HG02678 (cell line): ENCODE results near the gene RAVER1.
A peak's percentile ranks its signal among the peaks of the same experiment; 100 is the strongest.
"Not testable (repeated sequence)": the region's sequence is repeated elsewhere in the genome, so short reads cannot be mapped to it uniquely, and the experiment has no call there.

Source experiments
- ATAC-seq: cut with Tn5 transposase; IDR thresholded peaks from one replicate; pipeline ENCODE4 v1.9.1; 2021; ENCODE audit warnings: mild to moderate bottlenecking, moderate library complexity; ENCODE audit not compliant: unreplicated experiment

RAVER1 gene

GRCh38 chr19:10346509-10346908, 13.2 kb upstream of the RAVER1 start:
- no peak for ATAC-seq

DNA sequence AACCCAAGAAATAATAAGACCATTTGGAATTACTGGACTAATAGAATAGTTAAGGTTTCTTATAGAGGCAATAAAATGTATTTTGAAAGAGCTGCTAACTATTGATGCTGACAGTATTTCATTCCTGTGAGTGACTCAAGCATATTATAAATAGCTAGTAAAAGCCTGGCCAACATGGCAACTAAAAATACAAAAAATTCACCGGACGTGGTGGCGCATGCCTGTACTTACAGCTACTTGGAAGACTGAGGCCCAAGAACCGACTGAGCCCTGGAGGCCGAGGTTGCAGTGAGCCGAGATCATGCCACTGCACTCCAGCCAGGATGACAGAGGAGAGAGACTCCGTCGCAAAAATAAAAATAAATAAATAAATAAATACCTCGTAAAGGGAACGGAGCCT, 11.5 kb upstream of the RAVER1 start:
- ATAC-seq, result no peak

DNA sequence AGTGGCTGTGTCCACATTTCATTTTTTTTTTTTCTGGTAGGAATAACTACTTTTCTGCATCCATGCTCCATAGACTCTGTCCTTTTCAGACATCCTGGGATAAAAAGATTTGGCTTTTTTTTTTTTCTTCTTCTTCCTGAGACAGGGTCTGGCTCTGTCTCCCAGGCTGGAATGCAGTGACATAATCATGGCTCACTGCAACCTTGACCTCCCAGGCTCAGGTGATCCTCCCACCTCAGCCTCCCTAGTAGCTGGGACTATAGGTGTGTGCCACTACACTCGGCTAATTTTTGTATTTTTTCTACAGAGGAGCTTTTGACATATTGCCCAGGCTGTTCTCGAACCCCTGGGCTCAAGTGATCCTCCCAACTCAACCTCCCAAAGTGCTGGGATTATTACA, 10.2 kb upstream of the RAVER1 start:
- ATAC-seq, result no peak

- no peak for ATAC-seq
Observed at GRCh38 chr19:10339977-10340376, 6.6 kb upstream of the RAVER1 start.

DNA sequence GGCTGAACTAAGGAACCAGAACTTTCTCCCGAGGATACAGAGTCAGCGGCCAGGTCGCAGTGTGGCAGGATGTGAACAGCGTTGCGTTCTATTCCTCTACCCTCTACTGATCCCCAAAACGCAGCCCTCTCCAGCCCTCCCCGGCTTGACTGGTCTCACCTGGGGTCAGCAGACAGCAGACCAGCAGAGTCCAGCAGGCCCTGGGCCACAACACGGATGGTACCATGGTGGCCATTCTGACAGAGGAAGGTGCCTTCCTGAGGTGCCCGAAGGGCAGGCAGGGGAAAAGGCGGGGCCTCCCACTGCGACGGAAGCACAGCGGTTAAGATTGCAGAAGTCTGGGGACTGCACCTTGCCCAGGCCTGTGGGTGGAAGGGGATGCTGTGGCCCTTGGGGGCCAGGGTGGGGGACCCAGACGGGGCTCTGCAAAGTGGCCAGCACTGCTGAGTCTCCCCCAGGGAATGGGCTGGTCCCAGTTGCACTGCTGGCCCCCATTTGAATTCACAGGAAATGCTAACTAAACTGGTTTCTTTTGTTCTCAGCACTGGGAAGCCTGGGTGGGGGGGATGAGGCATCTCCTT, 6.1 kb upstream of the RAVER1 start, which contains the start of gene ICAM3:
Gene ICAM3, minus strand, starts transcription at position 245 of the 581 bp plus-strand sequence. Its CDS starts 10 bp downstream, at position 235.
- ATAC-seq, result peak; percentile 85

DNA sequence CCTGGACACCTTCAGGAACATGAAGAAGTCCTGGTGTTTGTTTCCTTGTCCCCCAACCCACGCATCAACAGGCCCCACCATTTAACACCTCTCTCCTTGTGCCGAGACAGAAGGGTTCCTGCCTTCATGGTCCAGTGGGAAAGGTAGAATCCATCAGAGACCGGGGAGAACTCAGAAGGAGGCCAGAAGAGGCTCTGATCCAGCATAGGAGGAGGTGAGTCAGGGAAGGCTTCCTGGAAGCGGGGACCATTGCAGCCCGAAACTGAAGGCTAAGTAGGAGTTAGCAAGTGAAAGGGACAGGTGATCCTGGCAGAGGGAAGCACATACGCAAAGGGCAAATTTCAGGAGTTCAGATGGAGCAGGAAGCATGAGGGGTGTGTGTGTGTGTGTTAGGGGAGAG, 5.6 kb upstream of the RAVER1 start:
- no peak for ATAC-seq

DNA sequence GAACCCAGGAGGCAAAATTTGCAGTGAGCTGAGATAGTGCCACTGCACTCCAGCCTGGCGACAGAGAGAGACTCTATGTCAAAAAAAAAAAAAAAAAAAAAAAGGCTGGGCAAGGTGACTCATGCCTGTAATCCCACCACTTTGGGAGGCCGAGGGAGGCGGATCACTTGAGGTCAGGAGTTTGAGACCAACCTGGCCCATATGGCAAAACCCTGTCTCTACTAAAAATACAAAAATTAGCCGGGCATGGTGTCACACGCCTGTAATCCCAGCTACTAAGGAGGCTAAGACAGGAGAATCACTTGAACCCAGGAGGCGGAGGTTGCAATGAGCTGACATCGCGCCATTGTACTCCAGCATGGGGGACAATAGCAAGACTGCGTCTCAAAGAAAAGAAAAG, 3.4 kb upstream of the RAVER1 start:
- not testable (repeated sequence) for ATAC-seq

DNA sequence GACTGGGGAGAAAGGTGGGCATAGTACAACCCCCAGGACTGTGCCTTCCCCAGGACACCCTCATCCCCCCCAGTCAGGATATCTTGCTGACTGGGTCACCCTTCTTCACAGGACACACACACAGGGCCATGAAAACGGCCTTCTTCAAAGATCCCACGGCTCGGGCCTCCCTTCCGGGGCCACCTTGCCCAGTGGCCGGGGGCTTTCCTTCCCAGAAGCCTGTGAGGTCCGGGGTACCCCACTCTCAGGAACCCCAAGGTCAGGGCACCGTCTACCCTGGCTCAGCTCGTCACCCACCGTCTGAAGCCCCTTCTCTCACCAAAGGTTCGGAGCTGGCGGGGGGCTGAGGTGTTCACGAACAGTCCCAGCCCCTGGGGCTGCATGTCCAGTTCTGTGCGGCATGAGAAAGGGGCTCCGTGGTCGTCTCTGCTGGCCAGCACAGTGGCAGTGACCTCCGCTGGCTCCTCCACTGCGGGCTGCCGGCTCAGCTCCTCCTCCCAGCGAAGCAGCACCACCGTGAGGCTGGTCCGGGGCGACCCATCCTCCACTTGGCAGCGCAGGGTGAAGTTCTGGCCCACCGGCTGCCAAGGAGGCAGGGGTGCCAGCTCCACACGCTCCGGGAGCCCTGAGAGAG, 2.1 kb upstream of the RAVER1 start:
- ATAC-seq, result no peak

DNA sequence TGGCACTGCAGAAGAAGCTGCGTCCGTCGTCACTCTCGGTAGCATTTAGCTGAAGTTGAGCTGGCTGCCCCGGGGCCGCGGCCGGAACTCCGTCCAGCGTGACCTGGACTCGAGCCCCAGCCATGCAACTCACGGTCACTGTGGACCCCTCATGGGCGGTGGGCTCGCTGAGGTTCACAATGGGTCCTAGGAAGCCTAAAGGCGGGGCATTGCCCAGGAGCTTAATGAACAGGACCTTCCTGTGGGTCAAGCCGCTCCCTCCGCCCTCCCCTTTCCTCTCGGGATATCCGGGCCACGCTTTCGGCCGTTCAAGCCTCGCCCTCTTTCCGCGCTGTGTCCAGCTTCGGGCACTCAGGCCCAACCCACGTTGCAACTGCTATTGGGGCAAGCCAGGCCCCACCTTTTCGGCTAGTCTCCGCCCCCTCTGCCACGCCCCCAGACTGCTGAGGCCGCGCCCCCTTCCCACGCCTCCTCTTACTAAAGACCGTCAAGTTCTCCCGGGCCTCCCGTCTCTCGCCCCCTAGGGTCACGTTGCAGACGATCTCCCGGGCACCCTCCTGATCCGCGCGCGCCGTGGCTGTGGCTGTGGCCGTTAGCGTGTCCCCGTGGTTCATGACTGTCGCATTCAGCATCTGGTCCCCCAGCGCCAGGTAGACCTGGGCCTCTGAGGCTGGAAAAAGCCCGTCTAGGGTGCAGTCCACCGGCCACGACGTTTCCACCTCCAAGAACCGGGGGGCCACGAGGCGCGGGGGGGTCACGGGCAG, 1.4 kb upstream of the RAVER1 start:
- no peak for ATAC-seq

- no peak for ATAC-seq
Observed at GRCh38 chr19:10333758-10334587, 644 bp upstream of the RAVER1 start.

DNA sequence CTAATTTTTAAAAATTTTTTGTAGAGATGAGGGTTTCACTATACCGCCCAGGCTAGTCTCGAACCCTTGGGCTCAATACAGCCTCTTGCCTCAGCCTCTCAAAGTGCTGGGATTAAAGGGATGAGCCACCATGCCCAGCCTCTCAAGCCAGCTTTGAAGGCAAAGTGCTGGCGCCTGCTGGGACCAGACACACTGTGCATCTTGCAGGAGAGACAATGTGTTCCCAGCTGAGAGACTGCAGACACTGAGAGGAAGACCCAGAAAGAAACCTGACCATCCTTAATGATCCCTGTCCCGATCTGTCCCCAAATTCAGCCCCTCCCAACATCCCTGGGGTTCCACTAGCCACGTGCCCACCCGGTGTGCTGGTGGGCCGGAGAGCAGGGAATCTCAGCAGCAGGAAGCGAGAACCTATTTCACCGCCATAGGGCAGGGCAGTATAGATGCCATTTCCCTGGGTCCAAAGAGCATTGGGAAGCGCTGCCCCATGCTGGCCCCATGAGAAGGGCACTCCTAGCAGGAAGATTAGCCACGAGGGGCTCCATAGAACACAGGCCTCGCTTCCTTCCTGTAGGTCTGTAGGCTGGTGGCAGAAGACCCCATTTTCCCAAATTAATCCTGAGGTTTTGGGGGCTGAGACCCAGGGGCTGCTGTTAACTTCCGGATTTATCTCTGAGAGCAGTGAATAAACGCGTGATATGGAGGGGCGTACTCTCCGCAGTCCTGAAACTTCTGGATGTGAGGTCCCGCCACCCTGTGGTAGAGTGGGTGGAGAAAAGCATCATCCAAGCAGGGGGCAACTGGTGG, 968 bp downstream of the RAVER1 start:
- ATAC-seq, result no peak

DNA sequence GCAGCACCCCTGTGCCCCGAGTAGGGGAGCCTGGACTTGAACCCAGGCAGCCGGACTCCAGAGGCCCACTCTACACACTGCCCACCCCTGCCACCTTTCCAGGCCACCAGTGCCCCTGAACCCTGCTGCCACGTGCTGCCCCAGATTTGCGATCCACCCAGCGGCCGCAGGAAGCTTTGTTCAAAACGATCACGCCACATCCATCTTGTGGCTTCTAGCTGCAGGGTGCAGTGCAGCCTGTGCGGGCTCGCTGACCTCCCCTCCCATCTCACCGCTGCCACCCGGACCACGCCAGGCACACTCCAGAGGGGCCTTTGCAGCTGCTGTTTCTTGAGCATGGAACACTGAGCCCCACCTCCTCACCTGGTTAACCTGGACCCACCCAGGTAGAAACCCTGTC, 3.8 kb downstream of the RAVER1 start:
- no peak for ATAC-seq

- no peak for ATAC-seq
Observed at GRCh38 chr19:10328558-10329429, 4.5 kb downstream of the RAVER1 start.

DNA sequence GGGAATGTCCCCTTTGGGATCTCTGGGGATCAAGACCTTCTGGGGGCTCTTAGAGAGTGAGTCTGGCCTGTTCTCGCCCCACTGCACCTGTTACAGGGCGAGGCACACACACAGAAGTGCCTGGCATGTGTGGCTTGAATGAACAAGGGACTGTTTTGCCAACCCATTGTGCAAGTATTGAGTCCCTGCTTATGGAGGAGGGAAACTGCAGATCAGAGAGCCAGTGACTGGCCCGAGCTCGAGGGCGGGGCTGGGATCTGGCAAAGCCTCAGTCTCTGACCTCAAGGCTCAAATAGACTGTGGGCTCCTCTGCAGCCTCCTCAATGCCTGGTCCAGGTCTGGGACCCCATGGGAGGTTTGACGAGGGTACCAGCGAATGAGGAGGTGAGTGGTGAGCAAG, 5.5 kb downstream of the RAVER1 start:
- ATAC-seq, result no peak

DNA sequence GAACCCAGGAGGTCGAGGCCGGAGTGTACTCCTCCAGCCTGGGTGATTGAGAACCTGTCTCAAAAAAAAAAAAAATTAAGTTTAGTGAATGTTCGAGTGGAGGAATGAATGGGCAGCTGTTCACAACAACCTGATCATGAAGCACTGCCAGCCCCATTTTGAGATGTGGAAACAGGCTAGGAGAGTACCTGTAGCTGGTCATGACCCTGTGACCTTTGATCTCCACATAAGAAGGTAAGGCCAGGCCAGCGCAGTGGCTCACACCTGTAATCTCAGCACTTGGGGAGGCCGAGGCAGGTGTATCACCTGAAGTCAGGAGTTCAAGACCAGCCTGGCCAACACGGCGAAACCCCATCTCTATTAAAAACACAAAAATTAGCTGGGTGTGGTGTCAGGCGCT, 7.6 kb downstream of the RAVER1 start:
- ATAC-seq, result no peak

- no peak for ATAC-seq
Observed at GRCh38 chr19:10321874-10322835, 11.2 kb downstream of the RAVER1 start.

DNA sequence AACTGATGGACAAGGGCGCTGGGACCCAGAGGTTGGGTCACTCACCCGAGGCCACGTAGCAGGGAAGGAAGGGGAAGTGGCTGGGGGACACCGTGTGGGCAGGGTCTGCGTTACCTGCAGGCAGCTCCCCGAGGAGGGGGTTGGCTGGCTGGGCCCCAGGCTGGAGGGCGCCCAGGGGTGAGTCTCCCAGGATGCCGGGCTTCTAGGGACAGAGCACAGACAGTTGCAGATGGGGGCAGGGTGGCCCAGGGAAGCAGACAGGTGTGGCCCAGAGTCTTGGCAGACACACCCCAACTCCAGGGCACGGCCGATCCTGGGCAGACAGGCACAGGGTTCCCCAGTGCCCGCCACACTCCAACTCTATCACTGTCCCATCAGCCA, 11.9 kb downstream of the RAVER1 start:
- no peak for ATAC-seq

DNA sequence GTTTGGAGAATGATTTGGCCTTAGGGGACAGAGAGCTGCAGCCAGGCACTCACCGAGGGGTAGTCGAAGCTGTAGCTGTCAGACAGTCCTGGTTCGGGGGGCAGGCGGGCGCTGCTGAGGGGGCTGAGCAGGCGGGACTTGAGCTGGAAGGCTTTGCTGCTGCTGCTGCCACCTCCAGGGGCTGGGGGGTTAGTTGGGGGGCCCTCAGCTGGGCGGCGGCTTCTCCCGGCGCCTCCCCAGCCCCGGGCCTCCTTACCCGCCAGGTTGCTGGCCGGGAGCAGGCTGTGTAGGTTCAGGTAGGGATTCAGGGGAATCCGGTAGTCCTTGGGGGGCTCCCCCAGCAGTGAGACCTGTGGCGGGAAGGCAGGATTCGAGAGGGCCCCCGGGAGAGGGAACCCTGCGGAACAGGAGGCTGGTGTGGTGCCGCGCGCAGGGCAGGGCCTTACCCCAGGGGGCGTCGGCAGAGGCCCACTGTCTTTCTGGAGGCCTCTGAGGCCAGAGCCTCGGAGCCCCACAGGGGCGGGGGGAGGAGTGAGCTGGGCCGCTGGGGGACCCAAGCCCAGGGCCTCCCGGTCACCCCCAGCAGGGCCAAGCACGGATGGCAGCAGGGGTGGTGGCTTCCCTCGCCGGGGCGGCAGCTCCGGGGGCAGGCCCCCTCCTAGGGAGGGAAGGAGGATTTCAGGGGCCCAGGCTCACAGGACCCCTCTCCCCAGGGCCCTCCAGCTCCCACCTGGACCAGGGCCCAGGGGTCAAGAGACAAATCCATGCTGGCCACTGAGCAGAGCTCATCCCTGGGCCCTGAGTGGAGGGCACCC, 12.5 kb downstream of the RAVER1 start:
- ATAC-seq, result no peak
